Spinal cord (tissue), 10 donors: ENCODE results near the gene ZNF846. TPM values are rescaled to one million over a fixed set of nuclear protein-coding genes. Genes with fewer than 3 reads are reported as not detected.
"Not testable (repeated sequence)": the region's sequence is repeated elsewhere in the genome, so short reads cannot be mapped to it uniquely, and the experiment has no call there.

Source experiments
- DNase-seq, 6 donors: peaks; one replicate each; pipeline versions ENCODE4 v3.0.0 to v3.0.0-alpha.2; 2013 to 2015; ENCODE audit warnings: low spot score in 6 of 6, low read depth in 4 of 6
- H3K27ac ChIP-seq: one replicate; pipeline ENCODE4 v1.5.1; 2013; ENCODE audit warnings: low read depth, low read length, control low read depth
- H3K27me3 ChIP-seq: one replicate; pipeline ENCODE4 v1.6.1; 2013; ENCODE audit warnings: low read length; ENCODE audit not compliant: control insufficient read depth, insufficient read depth
- H3K36me3 ChIP-seq: one replicate; pipeline ENCODE4 v1.6.1; 2013; ENCODE audit warnings: low read length; ENCODE audit not compliant: control insufficient read depth, insufficient read depth
- H3K4me1 ChIP-seq: one replicate; pipeline ENCODE4 v1.6.1; 2013; ENCODE audit warnings: low read length; ENCODE audit not compliant: control insufficient read depth, insufficient read depth
- H3K4me3 ChIP-seq: one replicate; pipeline ENCODE4 v1.5.1; 2013; ENCODE audit warnings: low read depth, low read length, control low read depth
- H3K9me3 ChIP-seq: one replicate; pipeline ENCODE4 v1.6.1; 2013; ENCODE audit warnings: low read length; ENCODE audit not compliant: control insufficient read depth, insufficient read depth
- WGBS: methylation state at CpG from one replicate; pipeline ENCODE4 v1.1.5; 2013; ENCODE audit warnings: missing lambda C conversion rate; ENCODE audit not compliant: insufficient coverage; 5-methylcytosine and 5-hydroxymethylcytosine counted together
- polyA plus RNA-seq, 2 donors: library from polyadenylated mRNA; unstranded; fragments of 120-200 nt; gene quantifications; one replicate each; pipeline ENCODE4 v1.2.1, GENCODE V29; 2013; ENCODE audit not compliant: insufficient read length in 2 of 2
- total RNA-seq, 2 donors: library from RNA; depleted of rRNA in 1 of 2; stranded (reverse); fragments of 120-200 nt in 1 of 2; fragments of >200 nt in 1 of 2; gene quantifications; one replicate each; pipeline versions ENCODE4 v1.2.3 to v1.2.4, GENCODE V29; 2013 to 2014
- donor health status: healthy.

ZNF846 gene
- total and polyA plus RNA-seq, 4 donors: 16.5 to 36.6 (median 27.0) TPM

DNA sequence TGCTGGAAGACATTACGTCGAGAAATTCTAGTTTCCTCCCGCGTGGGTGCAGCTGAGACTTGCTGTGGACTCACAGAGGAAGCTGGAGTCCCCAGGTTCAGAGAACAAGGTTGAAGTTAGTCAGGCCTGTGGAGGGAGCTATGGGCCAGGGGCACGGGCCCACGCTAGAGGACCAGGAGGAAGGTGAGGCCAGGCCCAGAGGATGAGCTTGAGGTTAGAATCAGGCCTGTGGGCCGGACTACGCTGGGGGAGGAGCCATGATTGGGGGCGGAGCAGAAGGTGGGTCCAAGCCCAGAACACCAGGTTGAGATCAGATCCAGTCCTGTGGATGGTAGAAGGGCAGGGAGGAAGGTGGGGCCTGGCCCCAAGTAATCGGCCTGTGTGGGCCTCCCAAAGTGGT lies 32.6 kb downstream of the ZNF846 start:
- 95% methylated on average over 9 of the region's 10 CpGs for WGBS
- Histone ChIP-seq H3K36me3 (peaks cover 4% of the 10 kb centered on the region), H3K4me1 (no peaks in the 10 kb centered on the region), H3K27me3 (no peaks in the 10 kb centered on the region), H3K9me3 (no peaks in the 10 kb centered on the region), H3K27ac (no peak overlapping the region), H3K4me3 (no peak overlapping the region)
- DNase-seq: no peak

DNA sequence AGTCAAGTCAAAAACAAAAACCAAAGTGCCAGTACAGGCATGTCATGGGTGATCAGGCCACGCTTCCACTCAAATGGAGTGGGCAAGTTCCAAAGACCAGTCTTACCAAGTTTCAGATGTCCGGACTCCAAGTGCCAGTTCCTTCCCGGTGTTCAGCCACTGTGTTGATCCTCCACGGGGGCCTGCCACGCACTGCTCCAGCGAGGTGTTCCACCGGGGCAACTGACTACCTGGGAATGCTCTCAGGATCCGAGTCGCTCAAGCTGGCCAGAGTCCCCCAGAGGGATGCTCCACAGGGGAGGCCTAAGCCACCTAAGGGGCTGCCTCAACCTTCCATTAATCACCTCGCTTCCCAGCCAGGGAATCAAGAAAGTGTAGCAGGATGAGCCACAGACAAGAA lies 38.5 kb downstream of the ZNF846 start:
- H3K4me1 ChIP-seq, H3K9me3 ChIP-seq, H3K27me3 ChIP-seq, H3K36me3 ChIP-seq, H3K27ac ChIP-seq, DNase-seq, H3K4me3 ChIP-seq: not testable (repeated sequence)
- 94% methylated on average over 9 of the region's 10 CpGs for WGBS

DNA sequence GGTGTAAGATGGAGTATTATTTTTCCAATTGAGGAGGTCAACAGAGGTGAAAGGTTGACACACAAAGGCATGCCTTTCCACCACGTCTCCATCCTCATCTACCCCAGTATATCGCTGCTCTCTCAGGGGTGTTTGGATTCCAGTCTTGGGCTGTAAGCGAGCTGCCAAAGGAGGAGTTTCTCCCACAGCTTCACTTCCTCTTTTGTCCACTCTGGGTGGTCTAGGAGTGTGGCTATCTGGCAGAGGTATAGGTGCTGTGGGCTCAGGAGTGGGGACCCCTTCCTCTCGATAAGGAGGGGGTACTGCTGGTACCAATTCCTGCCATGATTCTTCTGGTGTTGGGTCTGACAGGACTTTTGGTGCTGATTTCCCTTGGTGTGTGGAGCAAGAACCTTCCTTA lies 39.4 kb downstream of the ZNF846 start:
- H3K4me3 ChIP-seq: no peak overlapping the region
- H3K27ac ChIP-seq: no peak overlapping the region
- H3K4me1 ChIP-seq: no peaks in the 10 kb centered on the region
- no peaks in the 10 kb centered on the region for H3K27me3 ChIP-seq
- DNase-seq: no peak
- 57% methylated on average over 1 of the region's 4 CpGs for WGBS
- no peaks in the 10 kb centered on the region for H3K9me3 ChIP-seq
- H3K36me3 ChIP-seq: no peaks in the 10 kb centered on the region

DNA sequence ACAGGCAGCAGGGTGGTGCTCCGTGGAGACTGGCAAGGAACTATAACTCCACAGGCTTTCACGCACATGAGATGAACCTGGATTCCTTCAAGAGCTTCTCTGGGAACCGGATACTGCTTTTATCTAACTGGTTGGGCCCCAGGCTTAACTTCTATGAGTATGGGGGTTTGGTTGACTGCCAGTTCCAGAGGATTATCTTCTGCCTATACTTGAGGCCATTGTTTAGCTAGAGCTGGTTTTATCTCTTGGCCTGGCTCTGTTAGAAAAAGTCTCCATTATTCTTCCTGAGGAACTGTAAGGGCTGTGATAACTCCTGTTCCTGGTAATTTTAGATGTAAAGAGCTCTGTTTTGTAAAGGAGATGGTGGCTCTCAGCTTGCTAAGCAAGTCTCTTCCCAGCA lies 40.9 kb downstream of the ZNF846 start:
- Histone ChIP-seq H3K4me1 (no peaks in the 10 kb centered on the region), H3K4me3 (no peak overlapping the region), H3K27ac (no peak overlapping the region), H3K27me3 (no peaks in the 10 kb centered on the region), H3K9me3 (no peaks in the 10 kb centered on the region), H3K36me3 (no peaks in the 10 kb centered on the region)
- DNase-seq: no peak
- 86% methylated on average over 3 of the region's 3 CpGs for WGBS

DNA sequence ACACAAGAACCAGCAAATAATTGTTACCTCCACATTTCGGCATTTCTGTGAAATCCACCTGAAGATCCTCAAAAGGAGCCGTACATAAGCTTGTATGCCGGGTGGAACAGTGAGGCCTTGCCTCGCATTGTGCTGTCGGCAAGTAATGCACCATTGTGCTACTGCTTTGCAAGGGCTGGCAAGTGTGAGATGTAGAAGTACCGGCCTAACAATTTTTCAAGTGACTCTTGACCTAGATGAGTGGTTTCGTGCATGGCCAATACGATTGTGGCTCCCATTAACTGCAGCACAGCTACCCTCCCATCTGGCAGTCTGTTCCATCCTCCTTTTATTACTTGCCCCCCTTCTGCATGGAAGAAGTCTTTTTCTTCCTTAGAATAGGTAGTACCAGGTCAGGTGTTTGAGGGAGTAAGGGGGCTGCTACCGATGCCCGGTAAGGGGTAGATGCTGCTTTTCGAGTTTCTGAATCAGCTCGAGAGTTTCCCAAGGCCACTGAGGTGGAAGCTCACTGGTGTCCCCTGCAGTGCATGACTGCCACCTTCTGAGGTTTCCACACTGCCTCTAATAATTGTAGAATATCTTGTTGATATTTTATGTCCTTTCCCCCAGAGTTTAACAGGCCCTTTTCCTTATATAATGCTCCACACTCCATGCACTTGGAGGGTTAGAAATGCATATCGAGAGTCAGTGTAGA lies 42.9 kb downstream of the ZNF846 start:
- H3K4me3 ChIP-seq, H3K36me3 ChIP-seq, DNase-seq, H3K4me1 ChIP-seq, H3K9me3 ChIP-seq, H3K27ac ChIP-seq, H3K27me3 ChIP-seq: not testable (repeated sequence)
- WGBS: 85% methylated on average over 11 of the region's 13 CpGs

DNA sequence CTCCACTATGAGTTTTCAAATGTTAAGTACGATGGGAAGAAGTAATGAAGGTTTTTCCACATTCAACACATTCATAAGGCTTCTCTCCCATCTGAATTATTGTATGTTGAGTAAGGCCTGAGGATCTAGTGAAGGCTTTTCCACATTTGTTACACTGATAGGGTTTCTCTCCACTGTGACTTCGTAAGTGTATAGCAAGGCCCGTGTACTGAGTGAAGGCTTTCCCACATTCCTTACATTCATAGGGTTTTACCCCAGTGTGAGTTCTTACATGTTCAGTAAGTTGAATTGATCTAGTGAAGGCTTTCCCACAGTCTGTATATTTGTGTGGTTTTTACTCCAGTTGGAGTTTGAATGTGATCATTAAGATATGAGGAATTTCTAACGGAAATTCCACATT lies 44.4 kb downstream of the ZNF846 start:
- no peak overlapping the region for H3K4me3 ChIP-seq
- H3K4me1 ChIP-seq: peaks cover 2% of the 10 kb centered on the region
- H3K27ac ChIP-seq: no peak overlapping the region
- no peaks in the 10 kb centered on the region for H3K27me3 ChIP-seq
- WGBS: no CpG with 5 or more reads among the region's 4 CpGs
- no peaks in the 10 kb centered on the region for H3K36me3 ChIP-seq
- no peak for DNase-seq
- H3K9me3 ChIP-seq: no peaks in the 10 kb centered on the region

DNA sequence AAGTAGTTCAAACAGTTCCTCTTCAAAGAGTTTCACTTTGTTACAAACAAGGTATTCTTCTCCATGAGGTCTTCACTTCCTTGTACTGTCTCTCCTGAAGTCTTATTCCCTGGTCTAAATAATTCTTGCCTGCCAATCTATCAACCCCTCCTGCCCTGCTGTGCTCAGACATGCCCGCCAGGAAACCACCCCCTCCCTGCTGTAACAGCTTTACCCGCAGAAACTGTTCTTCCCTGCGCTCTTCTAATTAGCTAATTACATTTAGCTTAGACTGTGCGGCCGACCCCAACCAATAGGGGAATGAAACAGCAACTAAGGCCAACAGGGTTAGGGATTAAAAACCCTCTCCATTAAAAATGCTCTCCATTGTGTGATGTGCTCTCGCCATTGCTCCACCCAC lies 46.7 kb downstream of the ZNF846 start:
- WGBS: 28% methylated on average over 3 of the region's 6 CpGs
- Histone ChIP-seq H3K4me1 (peaks cover 2% of the 10 kb centered on the region), H3K36me3 (no peaks in the 10 kb centered on the region), H3K27me3 (no peaks in the 10 kb centered on the region), H3K27ac (no peak overlapping the region), H3K4me3 (no peak overlapping the region), H3K9me3 (no peaks in the 10 kb centered on the region)
- DNase-seq: peak in 2 of 6 donors; percentile 22 to 55

DNA sequence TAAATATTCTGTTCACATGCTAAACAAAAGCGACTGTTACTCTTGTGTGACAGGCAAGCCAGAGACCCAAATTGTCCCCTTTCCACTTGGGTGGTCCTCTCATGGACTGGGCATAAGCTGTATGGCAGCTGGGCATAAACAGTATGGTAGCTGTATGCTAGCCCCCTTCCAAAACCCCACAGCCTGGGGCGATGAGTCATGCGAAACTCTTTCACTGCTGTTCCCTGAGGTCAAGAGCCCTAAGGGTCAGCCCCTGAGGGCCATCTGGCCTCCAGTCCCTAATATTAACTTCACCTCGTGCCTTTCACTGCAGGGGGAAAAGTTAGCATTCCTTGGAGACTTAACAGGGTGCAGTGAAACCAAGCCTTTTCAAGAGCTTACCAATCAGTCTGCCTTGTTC lies 48.0 kb downstream of the ZNF846 start:
- no peaks in the 10 kb centered on the region for H3K36me3 ChIP-seq
- peaks cover 2% of the 10 kb centered on the region for H3K4me1 ChIP-seq
- 34% methylated on average over 4 of the region's 4 CpGs for WGBS
- H3K9me3 ChIP-seq: no peaks in the 10 kb centered on the region
- no peaks in the 10 kb centered on the region for H3K27me3 ChIP-seq
- H3K4me3 ChIP-seq: no peak overlapping the region
- DNase-seq: peak in 1 of 6 donors; percentile 14
- no peak overlapping the region for H3K27ac ChIP-seq

DNA sequence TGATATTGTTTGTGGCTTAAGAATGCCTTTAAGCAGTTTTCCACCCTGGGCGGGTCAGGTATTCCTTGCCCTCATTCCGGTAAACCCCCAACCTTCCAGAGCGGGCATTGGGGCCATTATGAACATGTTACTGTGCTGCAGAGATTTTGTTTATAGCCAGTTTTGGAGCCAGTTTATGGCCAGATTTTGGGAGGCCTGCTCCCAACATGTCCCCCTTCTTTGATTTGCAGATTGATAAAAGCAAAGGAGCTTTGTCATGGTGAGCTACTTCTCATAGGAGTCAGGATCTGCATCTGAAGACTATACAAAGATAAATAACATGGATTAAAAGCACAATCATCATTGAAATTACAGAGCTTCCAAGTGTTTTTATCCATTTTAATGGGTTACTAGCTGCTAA lies 56.7 kb downstream of the ZNF846 start:
- no peak for DNase-seq
- H3K36me3 ChIP-seq: no peaks in the 10 kb centered on the region
- no peaks in the 10 kb centered on the region for H3K27me3 ChIP-seq
- H3K4me1 ChIP-seq: no peaks in the 10 kb centered on the region
- H3K9me3 ChIP-seq: no peaks in the 10 kb centered on the region
- no peak overlapping the region for H3K27ac ChIP-seq
- WGBS: no CpG with 5 or more reads among the region's 3 CpGs
- H3K4me3 ChIP-seq: no peak overlapping the region

DNA sequence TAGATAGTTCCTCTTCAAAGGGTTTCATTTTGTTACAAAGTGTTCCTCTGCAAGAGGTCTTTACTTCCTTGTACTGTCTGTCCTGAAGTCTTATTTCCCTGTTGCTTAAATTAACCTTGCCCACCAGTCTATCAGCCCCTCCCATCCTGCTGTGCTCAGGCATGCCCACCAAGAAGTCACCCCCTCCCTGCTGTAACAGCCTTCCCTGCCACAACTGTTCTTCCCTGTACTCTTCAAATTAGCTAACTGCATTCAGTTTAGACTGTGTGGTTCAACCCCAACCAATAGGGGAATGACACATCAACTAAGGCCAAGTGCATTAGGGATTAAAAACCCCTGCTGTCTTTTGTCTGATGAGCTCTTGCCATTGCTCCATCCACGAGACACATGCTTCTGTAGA lies 59.2 kb downstream of the ZNF846 start:
- no peaks in the 10 kb centered on the region for H3K27me3 ChIP-seq
- DNase-seq: no peak
- WGBS: 60% methylated on average over 1 of the region's 1 CpG
- no peaks in the 10 kb centered on the region for H3K4me1 ChIP-seq
- H3K9me3 ChIP-seq: no peaks in the 10 kb centered on the region
- H3K4me3 ChIP-seq: no peak overlapping the region
- H3K36me3 ChIP-seq: no peaks in the 10 kb centered on the region
- no peak overlapping the region for H3K27ac ChIP-seq
